ENCODE results near the gene PCDHA3.
"Not testable (repeated sequence)": the region's sequence is repeated elsewhere in the genome, so short reads cannot be mapped to it uniquely, and the experiment has no call there.

Gene PCDHA3

GRCh38 chr5:140800816-140801493, at the start of gene PCDHA3:
Gene PCDHA3 (plus strand): TSS chr5:140801057.
- no peak within 1 kb of the TSS for H3K27ac ChIP-seq
- TF ChIP-seq CTCF (IDR thresholded peaks at IDR 0.05) (peak; percentile 31; the same call in 1 of the 2 replicates), ZFX (IDR thresholded peaks at IDR 0.05; ENCODE audit: borderline replicate concordance) (no peak)

DNA sequence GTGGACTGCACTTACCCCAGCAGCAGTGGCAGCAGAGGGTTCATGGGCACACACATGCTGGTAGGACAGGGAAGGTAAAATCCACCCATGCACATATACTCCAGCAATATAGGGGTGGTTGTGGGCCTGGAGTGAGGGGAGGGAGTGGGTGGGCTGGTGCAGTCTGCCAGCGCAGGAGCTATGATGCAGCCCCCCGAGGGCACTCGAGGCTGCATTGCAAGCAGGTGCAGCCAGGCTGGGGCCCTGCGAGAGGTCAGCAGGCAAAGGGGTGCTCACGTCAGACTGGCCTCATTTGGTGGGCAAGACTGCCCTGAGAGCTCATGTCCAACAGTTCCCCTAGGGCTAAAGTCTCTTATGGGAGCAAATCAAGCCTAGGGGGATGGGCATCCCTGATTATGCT, 47.3 kb upstream of the PCDHA3 start:
- H3K27ac ChIP-seq: no peak overlapping the region
- TF ChIP-seq CTCF (IDR thresholded peaks at IDR 0.05) (no peak), ZFX (IDR thresholded peaks at IDR 0.05; ENCODE audit: borderline replicate concordance) (no peak)

DNA sequence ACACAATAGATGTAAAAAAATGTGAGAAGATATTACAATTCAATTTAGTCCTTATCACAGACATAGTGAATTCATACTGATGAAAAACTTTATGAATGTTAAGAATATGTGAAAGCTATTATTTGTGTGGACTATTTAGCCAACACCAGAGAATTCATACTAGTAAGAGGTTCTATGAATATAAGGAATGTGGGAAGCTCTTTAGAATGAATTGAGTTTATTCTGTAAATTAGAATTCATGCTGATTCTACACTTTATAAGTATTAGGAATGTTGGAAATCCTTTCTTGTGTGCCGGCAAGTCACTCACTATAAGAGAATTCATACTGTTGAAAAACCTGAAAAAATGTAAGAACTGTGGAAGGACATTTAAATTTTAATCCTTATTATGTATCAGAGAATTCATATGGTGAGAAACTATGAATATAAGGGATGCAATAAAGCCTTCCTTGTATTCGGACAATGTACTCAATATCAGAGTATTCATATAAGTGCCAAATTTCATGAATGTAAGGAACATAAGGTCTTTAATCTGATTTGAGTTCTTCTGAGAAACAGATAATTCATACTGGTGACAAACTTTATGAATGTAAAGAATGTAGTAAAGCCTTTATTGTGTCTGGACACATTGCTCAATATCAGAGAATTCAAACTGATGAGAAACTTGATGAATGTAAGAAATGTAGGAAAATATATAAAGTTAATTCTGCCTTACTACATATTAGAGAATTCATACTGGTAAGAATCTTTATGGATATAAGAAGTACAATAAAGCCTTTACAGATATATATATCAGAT, 36.5 kb upstream of the PCDHA3 start:
- no peak for TF ChIP-seq ZFX (IDR thresholded peaks at IDR 0.05; ENCODE audit: borderline replicate concordance)
- TF ChIP-seq CTCF (IDR thresholded peaks at IDR 0.05): no peak
- H3K27ac ChIP-seq: no peak overlapping the region

- no peak overlapping the region for H3K27ac ChIP-seq
- TF ChIP-seq CTCF (IDR thresholded peaks at IDR 0.05): no peak
- TF ChIP-seq ZFX (IDR thresholded peaks at IDR 0.05; ENCODE audit: borderline replicate concordance): no peak
These were observed 33.4 kb upstream of the PCDHA3 start for GRCh38 chr5:140767444-140767843.

DNA sequence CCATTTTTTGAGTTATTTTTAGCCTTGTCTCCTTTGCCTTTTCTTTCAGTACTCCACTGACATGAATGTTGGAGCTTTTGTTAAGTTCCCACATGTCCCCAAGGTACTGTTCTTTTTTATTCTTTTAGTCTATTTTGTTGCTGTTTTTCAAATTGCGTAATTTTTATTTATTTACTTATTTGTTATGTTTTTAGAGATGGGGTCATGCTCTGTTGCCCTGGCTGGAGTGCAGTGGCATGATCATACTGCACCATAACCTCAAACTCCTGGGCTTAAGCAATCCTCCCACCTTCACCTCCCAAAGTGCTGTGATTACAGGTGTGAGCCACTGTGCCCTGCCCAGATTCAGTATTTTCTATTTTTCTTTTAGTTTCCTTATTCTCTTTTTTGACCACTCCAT, 20.3 kb upstream of the PCDHA3 start:
- TF ChIP-seq ZFX (IDR thresholded peaks at IDR 0.05; ENCODE audit: borderline replicate concordance): no peak
- TF ChIP-seq CTCF (IDR thresholded peaks at IDR 0.05): no peak
- H3K27ac ChIP-seq: no peak overlapping the region

DNA sequence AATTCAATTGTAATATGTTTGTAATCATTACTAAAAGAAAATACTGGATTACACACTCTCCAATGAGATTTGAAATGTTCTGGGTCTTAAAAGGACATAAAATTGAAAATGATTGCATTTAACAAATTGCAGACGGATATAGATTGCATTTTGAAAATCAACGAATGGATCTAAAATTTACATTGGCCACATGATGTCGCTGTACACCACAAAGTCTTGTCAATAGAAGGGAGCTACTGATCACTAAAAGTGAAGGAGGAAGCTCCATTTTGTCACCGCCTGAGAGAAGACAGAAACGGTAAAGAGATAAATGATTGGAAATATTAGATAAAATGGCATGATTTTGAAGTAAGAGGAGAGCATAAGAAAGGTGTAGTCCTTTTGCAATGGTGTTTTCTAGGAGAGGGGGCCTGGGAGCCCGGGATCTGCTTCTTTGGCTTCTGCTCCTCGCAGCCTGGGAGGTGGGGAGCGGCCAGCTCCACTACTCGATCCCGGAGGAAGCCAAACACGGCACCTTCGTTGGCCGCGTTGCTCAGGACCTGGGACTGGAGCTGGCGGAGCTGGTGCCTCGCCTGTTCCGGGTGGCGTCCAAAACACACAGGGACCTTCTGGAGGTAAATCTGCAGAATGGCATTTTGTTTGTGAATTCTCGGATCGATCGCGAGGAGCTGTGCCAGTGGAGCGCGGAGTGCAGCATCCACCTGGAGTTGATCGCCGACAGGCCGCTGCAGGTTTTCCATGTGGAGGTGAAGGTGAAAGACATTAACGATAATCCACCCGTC, 14.8 kb upstream of the PCDHA3 start, which contains the start of gene PCDHA1:
Gene PCDHA1, plus strand, starts transcription at position 236 of the 782 bp plus-strand sequence.
- TF ChIP-seq CTCF (IDR thresholded peaks at IDR 0.05) (peak; percentile 71), ZFX (IDR thresholded peaks at IDR 0.05; ENCODE audit: borderline replicate concordance) (no peak)
- no peak within 1 kb of the TSS for H3K27ac ChIP-seq

DNA sequence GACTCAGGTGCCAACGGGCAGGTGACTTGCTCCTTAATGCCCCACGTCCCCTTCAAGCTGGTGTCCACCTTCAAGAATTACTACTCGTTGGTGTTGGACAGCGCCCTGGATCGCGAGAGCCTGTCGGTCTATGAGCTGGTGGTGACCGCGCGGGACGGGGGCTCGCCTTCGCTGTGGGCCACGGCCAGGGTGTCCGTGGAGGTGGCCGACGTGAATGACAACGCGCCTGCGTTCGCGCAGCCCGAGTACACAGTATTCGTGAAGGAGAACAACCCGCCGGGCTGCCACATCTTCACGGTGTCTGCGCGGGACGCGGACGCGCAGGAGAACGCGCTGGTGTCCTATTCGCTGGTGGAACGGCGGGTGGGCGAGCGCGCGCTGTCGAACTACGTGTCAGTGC, 13.4 kb upstream of the PCDHA3 start:
- not testable (repeated sequence) for H3K27ac ChIP-seq

GRCh38 chr5:140787849-140788504, 12.9 kb upstream of the PCDHA3 start:
- H3K27ac ChIP-seq: not testable (repeated sequence)

Data from 22Rv1 (cell line).